Testis (tissue), 3 donors: ENCODE results near the gene TNFSF8. TPM values are rescaled to one million over a fixed set of nuclear protein-coding genes. Genes with fewer than 3 reads are reported as not detected.

Experiments used
- DNase-seq: peaks from one replicate; pipeline ENCODE4 v3.0.0-alpha.2; 2019
- H3K27ac ChIP-seq, 2 donors: fragments of 200-600 bp; sonication (generic); one replicate each; pipeline ENCODE4 v1.5.1; 2019
- H3K27me3 ChIP-seq: fragments of 200-600 bp; sonication (generic); one replicate; pipeline ENCODE4 v1.5.1; 2019
- H3K36me3 ChIP-seq: fragments of 200-600 bp; sonication (generic); one replicate; pipeline ENCODE4 v1.5.1; 2017; ENCODE audit warnings: low read depth; ENCODE audit errors: missing control alignments
- H3K4me1 ChIP-seq: fragments of 200-600 bp; sonication (generic); one replicate; pipeline ENCODE4 v1.5.1; 2019
- H3K4me3 ChIP-seq, 2 donors: fragments of 200-600 bp; sonication (generic); one replicate each; pipeline ENCODE4 v1.5.1; 2017 to 2019
- H3K9me3 ChIP-seq: fragments of 200-600 bp; sonication (generic); one replicate; pipeline ENCODE4 v1.5.1; 2017
- CTCF ChIP-seq, 3 experiments: fragments of 450-650 bp in 2 of 3; fragments of 200-600 bp in 1 of 3; sonication (generic) in 1 of 3; IDR thresholded peaks; one replicate each; pipeline ENCODE4 v1.5.1; 2016 to 2019; ENCODE audit warnings: antibody characterized with exemption in 3 of 3, mild to moderate bottlenecking in 2 of 3, moderate library complexity in 1 of 3
- POLR2A ChIP-seq: fragments of 450-650 bp; IDR thresholded peaks from one replicate; pipeline ENCODE4 v1.6.1; 2017; ENCODE audit warnings: antibody characterized with exemption, mild to moderate bottlenecking, moderate library complexity
- WGBS, 2 donors: methylation state at CpG; one replicate each; pipeline ENCODE4 v1.1.5; 2018; 5-methylcytosine and 5-hydroxymethylcytosine counted together
- intact Hi-C: fragments of 100-400 bp; cut with DNase I; formaldehyde crosslinking; loops from one replicate; pipeline ENCODE4 v1.15.1; 2023; ENCODE audit warnings: low total_unique reads
- polyA plus RNA-seq: library from polyadenylated mRNA; stranded (reverse); fragments of 350-450 nt; fragmentation: Illumina TruSeq; extraction: RNeasy Lipid Tissue Mini Kit (QIAGEN cat#74804); gene quantifications from one replicate; pipeline ENCODE4 v1.2.3, GENCODE V29; 2014; ENCODE audit warnings: low read depth, low replicate concordance; ENCODE audit not compliant: insufficient read depth
- total RNA-seq, 2 donors: library from RNA; depleted of rRNA; stranded (reverse); fragments of >200 nt; gene quantifications; one replicate each; pipeline ENCODE4 v1.2.3, GENCODE V29; 2016

TNFSF8 gene
- total and polyA plus RNA-seq, 3 donors from 2014 or later: 0.63 to 1.3 (median 1.1) TPM

- TF ChIP-seq CTCF (IDR thresholded peaks at IDR 0.05) (no peak), POLR2A (no peak)
- Histone ChIP-seq H3K9me3 (no peaks in the 10 kb centered on the region), H3K4me1 (no peaks in the 10 kb centered on the region), H3K4me3 (no peak overlapping the region), H3K27ac (no peak overlapping the region), H3K27me3 (no peaks in the 10 kb centered on the region), H3K36me3 (no peaks in the 10 kb centered on the region)
- DNase-seq: no peak
- 93 to 94% methylated on average over 3 of the region's 3 CpGs for WGBS, 2 donors
- intact Hi-C loops: no loop called here
Observed at GRCh38 chr9:114937516-114937915, 7.1 kb upstream of the TNFSF8 start.

- Histone ChIP-seq H3K36me3 (no peaks in the 10 kb centered on the region), H3K9me3 (no peaks in the 10 kb centered on the region), H3K27me3 (no peaks in the 10 kb centered on the region), H3K4me1 (no peaks in the 10 kb centered on the region), H3K27ac (no peak overlapping the region), H3K4me3 (no peak overlapping the region)
- 82 to 89% methylated on average over 1 of the region's 1 CpG for WGBS, 2 donors
- no peak for DNase-seq
- TF ChIP-seq CTCF (IDR thresholded peaks at IDR 0.05) (no peak), POLR2A (no peak)
- intact Hi-C loops: no loop called here
Observed at GRCh38 chr9:114936581-114936980, 6.2 kb upstream of the TNFSF8 start.

GRCh38 chr9:114935119-114935518 is 4.7 kb upstream of the TNFSF8 start:
- Histone ChIP-seq H3K27ac (no peak overlapping the region), H3K4me1 (no peaks in the 10 kb centered on the region), H3K36me3 (no peaks in the 10 kb centered on the region), H3K4me3 (no peak overlapping the region), H3K9me3 (no peaks in the 10 kb centered on the region), H3K27me3 (no peaks in the 10 kb centered on the region)
- TF ChIP-seq POLR2A (no peak), CTCF (IDR thresholded peaks at IDR 0.05) (no peak)
- 77 to 79% methylated on average over 3 of the region's 3 CpGs for WGBS, 2 donors
- no peak for DNase-seq
- intact Hi-C loops: no loop called here

- WGBS, 2 donors: 72 to 84% methylated on average over 3 of the region's 3 CpGs
Observed at GRCh38 chr9:114932502-114932901, 2.1 kb upstream of the TNFSF8 start.

More at GRCh38 chr9:114932502-114932901, 2.1 kb upstream of the TNFSF8 start:
- H3K27ac ChIP-seq: no peak overlapping the region
- no peaks in the 10 kb centered on the region for H3K9me3 ChIP-seq
- H3K27me3 ChIP-seq: no peaks in the 10 kb centered on the region
- TF ChIP-seq POLR2A: no peak
- TF ChIP-seq CTCF (IDR thresholded peaks at IDR 0.05): no peak
- no peak for DNase-seq
- no peaks in the 10 kb centered on the region for H3K36me3 ChIP-seq
- no peaks in the 10 kb centered on the region for H3K4me1 ChIP-seq
- H3K4me3 ChIP-seq: no peak overlapping the region
- intact Hi-C loops: no loop called here
